ENCODE measurements around the gene KCNG4.

DNA sequence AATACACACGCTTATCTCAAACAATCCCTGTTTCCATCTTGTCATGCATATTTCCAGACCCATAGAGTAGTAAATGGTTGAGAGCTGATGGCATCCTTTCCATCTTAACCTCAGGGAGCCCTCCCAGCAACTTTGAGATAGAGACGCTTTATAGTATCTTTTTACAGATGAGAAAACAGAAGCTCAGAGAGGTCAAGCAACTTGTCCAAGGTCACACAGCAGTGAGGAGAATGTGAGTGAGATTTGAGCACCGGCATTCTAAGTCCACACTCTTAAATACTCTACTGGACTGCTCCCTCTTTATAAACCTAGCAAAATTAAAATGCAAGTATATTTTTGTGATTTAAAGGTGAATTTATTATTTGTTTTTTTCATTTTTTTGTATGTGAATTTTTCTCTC is 19.9 kb upstream of the KCNG4 start:
- TF ChIP-seq SUZ12 (IDR thresholded peaks at IDR 0.05): no peak
- no peak for TF ChIP-seq TARDBP (IDR thresholded peaks at IDR 0.05)
- no peak for TF ChIP-seq ZNF384 (IDR thresholded peaks at IDR 0.05)
- TF ChIP-seq, protein P1, sequence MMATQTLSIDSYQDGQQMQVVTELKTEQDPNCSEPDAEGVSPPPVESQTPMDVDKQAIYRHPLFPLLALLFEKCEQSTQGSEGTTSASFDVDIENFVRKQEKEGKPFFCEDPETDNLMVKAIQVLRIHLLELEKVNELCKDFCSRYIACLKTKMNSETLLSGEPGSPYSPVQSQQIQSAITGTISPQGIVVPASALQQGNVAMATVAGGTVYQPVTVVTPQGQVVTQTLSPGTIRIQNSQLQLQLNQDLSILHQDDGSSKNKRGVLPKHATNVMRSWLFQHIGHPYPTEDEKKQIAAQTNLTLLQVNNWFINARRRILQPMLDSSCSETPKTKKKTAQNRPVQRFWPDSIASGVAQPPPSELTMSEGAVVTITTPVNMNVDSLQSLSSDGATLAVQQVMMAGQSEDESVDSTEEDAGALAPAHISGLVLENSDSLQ (IDR thresholded peaks at IDR 0.05): no peak

All from HEK293T (cell line).